Neutrophil (primary cell): ENCODE measurements around the gene THSD8.

Source experiments
- H3K27ac ChIP-seq: fragments of 200-600 bp; sonication (generic); 2 replicates; pipeline ENCODE4 v1.5.1; 2016; ENCODE audit warnings: mild to moderate bottlenecking, moderate library complexity
- H3K27me3 ChIP-seq: fragments of 200-600 bp; sonication (generic); 2 replicates; pipeline ENCODE4 v1.6.0; 2016; ENCODE audit warnings: mild to moderate bottlenecking
- H3K36me3 ChIP-seq: fragments of 200-600 bp; sonication (generic); 2 replicates; pipeline ENCODE4 v1.5.1; 2017
- H3K4me1 ChIP-seq, 2 experiments: fragments of 200-600 bp in 1 of 2; sonication (generic) in 1 of 2; 1 replicate in 1 of 2; 2 replicates in 1 of 2; pipeline versions ENCODE4 v1.5.1 to v1.6.1; 2013 to 2016; ENCODE audit warnings: low read depth in 1 of 2, low read length in 1 of 2, mild to moderate bottlenecking in 1 of 2, moderate library complexity in 1 of 2; ENCODE audit not compliant: control insufficient read depth in 1 of 2, insufficient read depth in 1 of 2
- H3K4me3 ChIP-seq, 2 experiments: fragments of 200-600 bp in 1 of 2; sonication (generic) in 1 of 2; 1 replicate in 1 of 2; 2 replicates in 1 of 2; pipeline ENCODE4 v1.5.1; 2013 to 2016; ENCODE audit warnings: low read depth in 1 of 2, low read length in 1 of 2, mild to moderate bottlenecking in 1 of 2, moderate library complexity in 1 of 2
- H3K9me3 ChIP-seq: fragments of 200-600 bp; sonication (generic); 2 replicates; pipeline ENCODE4 v1.5.1; 2016
- CTCF ChIP-seq: fragments of 200-600 bp; sonication (generic); IDR thresholded peaks from 2 replicates; pipeline ENCODE4 v1.5.1; 2016; ENCODE audit warnings: antibody characterized with exemption

THSD8 gene

GRCh38 chr19:12834566-12834943, 32.7 kb downstream of the THSD8 start, which contains the start of gene RTBDN:
Gene RTBDN (minus strand): TSS chr19:12834579. CDS start chr19:12829979, 4,600 bp downstream.
- H3K27ac ChIP-seq = no peak within 1 kb of the TSS
- no peak for TF ChIP-seq CTCF

GRCh38 chr19:12834976-12835757, 33.3 kb downstream of the THSD8 start:
- H3K27ac ChIP-seq = no peak overlapping the region
- H3K4me1 ChIP-seq = peaks cover 0 to 10% of the 10 kb centered on the region in 2 experiments
- H3K36me3 ChIP-seq = no peaks in the 10 kb centered on the region
- no peak overlapping the region for H3K4me3 ChIP-seq
- no peak for TF ChIP-seq CTCF
- H3K27me3 ChIP-seq = peaks cover 100% of the 10 kb centered on the region
- no peaks in the 10 kb centered on the region for H3K9me3 ChIP-seq

More at GRCh38 chr19:12834566-12834943, 32.7 kb downstream of the THSD8 start, which contains the start of gene RTBDN:
- H3K9me3 ChIP-seq = no peaks in the 10 kb centered on the region
- H3K4me1 ChIP-seq = peaks cover 0 to 10% of the 10 kb centered on the region in 2 experiments
- peak within 1 kb of the TSS in 1 of 2 experiments; percentile 35 for H3K4me3 ChIP-seq
- no peaks in the 10 kb centered on the region for H3K36me3 ChIP-seq
- H3K27me3 ChIP-seq = peaks cover 100% of the 10 kb centered on the region

GRCh38 chr19:12836529-12836863, 34.6 kb downstream of the THSD8 start:
- Histone ChIP-seq H3K4me3 (no peak overlapping the region), H3K9me3 (no peaks in the 10 kb centered on the region), H3K4me1 (peaks cover 6 to 18% of the 10 kb centered on the region in 2 experiments), H3K27me3 (peaks cover 100% of the 10 kb centered on the region), H3K27ac (no peak overlapping the region), H3K36me3 (no peaks in the 10 kb centered on the region)
- no peak for TF ChIP-seq CTCF

- Histone ChIP-seq H3K9me3 (no peaks in the 10 kb centered on the region), H3K4me3 (no peak overlapping the region), H3K27ac (no peak overlapping the region), H3K4me1 (peaks cover 6 to 18% of the 10 kb centered on the region in 2 experiments), H3K27me3 (peaks cover 100% of the 10 kb centered on the region), H3K36me3 (no peaks in the 10 kb centered on the region)
- no peak for TF ChIP-seq CTCF
These were observed 35.4 kb downstream of the THSD8 start for GRCh38 chr19:12837225-12837624.

- peaks cover 6 to 18% of the 10 kb centered on the region in 2 experiments for H3K4me1 ChIP-seq
- H3K27ac ChIP-seq = no peak within 1 kb of the TSS
- no peak within 1 kb of the TSS for H3K4me3 ChIP-seq
- H3K27me3 ChIP-seq = peaks cover 100% of the 10 kb centered on the region
- TF ChIP-seq CTCF = peak; percentile 31
- no peaks in the 10 kb centered on the region for H3K36me3 ChIP-seq
- H3K9me3 ChIP-seq = no peaks in the 10 kb centered on the region
These were observed 36.5 kb downstream of the THSD8 start, which contains the start of gene MAST1 for GRCh38 chr19:12838182-12838885. Gene MAST1 (plus strand): TSS chr19:12838515. CDS start chr19:12838573, 58 bp downstream.
